HepG2 (cell line): ENCODE measurements around the gene SCAF4. TPM values are rescaled to one million over a fixed set of nuclear protein-coding genes. Genes with fewer than 3 reads are reported as not detected.

ENCODE experiments used
- EEA1 ChIP-seq: sonication (generic); formaldehyde crosslinking; IDR thresholded peaks from 2 replicates; pipeline ENCODE4 v1.5.1; 2020; ENCODE audit warnings: mild to moderate bottlenecking, missing genetic modification reagents, borderline replicate concordance
- GZF1 ChIP-seq: sonication (generic); formaldehyde crosslinking; IDR thresholded peaks from 2 replicates; pipeline ENCODE4 v1.5.1; 2020; ENCODE audit warnings: mild to moderate bottlenecking, missing genetic modification reagents
- HNRNPL ChIP-seq: fragments of 200-400 bp; formaldehyde crosslinking; IDR thresholded peaks from 2 replicates; pipeline ENCODE4 v1.6.1; 2017; ENCODE audit warnings: mild to moderate bottlenecking, low read depth, low read length
- KLF11 ChIP-seq: IDR thresholded peaks from 2 replicates; pipeline ENCODE4 v1.6.1; 2016; ENCODE audit warnings: missing compliant biosample characterization
- NR2F6 ChIP-seq, 2 experiments: IDR thresholded peaks; 2 replicates each; pipeline ENCODE4 v1.6.1; 2016; ENCODE audit warnings: antibody characterized with exemption in 1 of 2, mild to moderate bottlenecking in 1 of 2
- PHF8 ChIP-seq: sonication (generic); formaldehyde crosslinking; IDR thresholded peaks from 2 replicates; pipeline ENCODE4 v1.5.0; 2020; ENCODE audit warnings: missing genetic modification reagents
- REPIN1 ChIP-seq: sonication (generic); formaldehyde crosslinking; IDR thresholded peaks from 2 replicates; pipeline ENCODE4 v1.8.0; 2022; ENCODE audit warnings: missing genetic modification reagents, low read depth, mild to moderate bottlenecking, borderline replicate concordance
- ZFP90 ChIP-seq: sonication (generic); formaldehyde crosslinking; IDR thresholded peaks from 2 replicates; pipeline ENCODE4 v1.8.0; 2022; ENCODE audit warnings: missing genetic modification reagents, mild to moderate bottlenecking, inconsistent platforms, borderline replicate concordance
- ZNF557 ChIP-seq: sonication (generic); formaldehyde crosslinking; IDR thresholded peaks from 2 replicates; pipeline ENCODE4 v1.4.0; 2020; ENCODE audit warnings: missing genetic modification reagents
- ZSCAN21 ChIP-seq: sonication (generic); formaldehyde crosslinking; IDR thresholded peaks from 2 replicates; pipeline ENCODE4 v1.8.0; 2022; ENCODE audit warnings: mild to moderate bottlenecking, missing genetic modification reagents, moderate library complexity, borderline replicate concordance
- polyA plus RNA-seq, 8 experiments: library from polyadenylated mRNA; depleted of rRNA in 3 of 8; stranded (reverse) in 7 of 8; unstranded in 1 of 8; fragments of >200 nt; fragmentation: Illumina TruSeq in 4 of 8; extraction: Trizol in 4 of 8; gene quantifications; 2 replicates each; pipeline versions ENCODE4 v1.2.1 to v1.2.3, GENCODE V29; 2011 to 2016; ENCODE audit warnings: low read depth in 4 of 8, missing spikeins in 1 of 8, mixed read lengths in 1 of 8; ENCODE audit not compliant: insufficient read depth in 1 of 8
- total RNA-seq, 5 experiments: library from RNA; depleted of rRNA; stranded (reverse); fragments of >200 nt; fragmentation: Illumina TruSeq; extraction: Trizol; gene quantifications; 2 replicates each; pipeline ENCODE4 v1.2.3, GENCODE V29; 2016; ENCODE audit warnings: low read depth in 1 of 5
- TF ChIP-seq, protein P1 (sequence below): sonication (generic); formaldehyde crosslinking; IDR thresholded peaks from 2 replicates; pipeline ENCODE4 v1.4.0; 2020; ENCODE audit warnings: missing genetic modification reagents, borderline replicate concordance
- TF ChIP-seq, protein P2 (sequence below): sonication (generic); formaldehyde crosslinking; IDR thresholded peaks from 2 replicates; pipeline ENCODE4 v1.4.0; 2020; ENCODE audit warnings: missing genetic modification reagents
- TF ChIP-seq, protein P3 (sequence below): sonication (generic); formaldehyde crosslinking; IDR thresholded peaks from 2 replicates; pipeline ENCODE4 v1.8.1; 2023; ENCODE audit warnings: missing genetic modification reagents, mild to moderate bottlenecking, borderline replicate concordance
- TF ChIP-seq, protein P4 (sequence below): sonication (generic); formaldehyde crosslinking; IDR thresholded peaks from 2 replicates; pipeline ENCODE4 v1.5.1; 2020; ENCODE audit warnings: missing genetic modification reagents, mild to moderate bottlenecking, borderline replicate concordance
- TF ChIP-seq, protein P5 (sequence below): sonication (generic); formaldehyde crosslinking; IDR thresholded peaks from 2 replicates; pipeline ENCODE4 v1.5.0; 2020; ENCODE audit warnings: mild to moderate bottlenecking, missing genetic modification reagents
- TF ChIP-seq, protein P6 (sequence below): sonication (generic); formaldehyde crosslinking; IDR thresholded peaks from 2 replicates; pipeline ENCODE4 v1.5.0; 2020; ENCODE audit warnings: mild to moderate bottlenecking, missing genetic modification reagents, borderline replicate concordance

Gene SCAF4
- total and polyA plus RNA-seq, 2 of the 13 experiments (the other 11 are each of a cell fraction or from before 2014, with no cell fraction given): 9.1 to 11.5 TPM

DNA sequence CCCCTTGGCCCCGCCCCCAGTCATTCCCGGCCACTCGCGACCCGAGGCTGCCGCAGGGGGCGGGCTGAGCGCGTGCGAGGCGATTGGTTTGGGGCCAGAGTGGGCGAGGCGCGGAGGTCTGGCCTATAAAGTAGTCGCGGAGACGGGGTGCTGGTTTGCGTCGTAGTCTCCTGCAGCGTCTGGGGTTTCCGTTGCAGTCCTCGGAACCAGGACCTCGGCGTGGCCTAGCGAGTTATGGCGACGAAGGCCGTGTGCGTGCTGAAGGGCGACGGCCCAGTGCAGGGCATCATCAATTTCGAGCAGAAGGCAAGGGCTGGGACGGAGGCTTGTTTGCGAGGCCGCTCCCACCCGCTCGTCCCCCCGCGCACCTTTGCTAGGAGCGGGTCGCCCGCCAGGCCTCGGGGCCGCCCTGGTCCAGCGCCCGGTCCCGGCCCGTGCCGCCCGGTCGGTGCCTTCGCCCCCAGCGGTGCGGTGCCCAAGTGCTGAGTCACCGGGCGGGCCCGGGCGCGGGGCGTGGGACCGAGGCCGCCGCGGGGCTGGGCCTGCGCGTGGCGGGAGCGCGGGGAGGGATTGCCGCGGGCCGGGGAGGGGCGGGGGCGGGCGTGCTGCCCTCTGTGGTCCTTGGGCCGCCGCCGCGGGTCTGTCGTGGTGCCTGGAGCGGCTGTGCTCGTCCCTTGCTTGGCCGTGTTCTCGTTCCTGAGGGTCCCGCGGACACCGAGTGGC, 72.2 kb downstream of the SCAF4 start, which contains the start of gene SOD1 (continued):
- TF ChIP-seq, protein P1, sequence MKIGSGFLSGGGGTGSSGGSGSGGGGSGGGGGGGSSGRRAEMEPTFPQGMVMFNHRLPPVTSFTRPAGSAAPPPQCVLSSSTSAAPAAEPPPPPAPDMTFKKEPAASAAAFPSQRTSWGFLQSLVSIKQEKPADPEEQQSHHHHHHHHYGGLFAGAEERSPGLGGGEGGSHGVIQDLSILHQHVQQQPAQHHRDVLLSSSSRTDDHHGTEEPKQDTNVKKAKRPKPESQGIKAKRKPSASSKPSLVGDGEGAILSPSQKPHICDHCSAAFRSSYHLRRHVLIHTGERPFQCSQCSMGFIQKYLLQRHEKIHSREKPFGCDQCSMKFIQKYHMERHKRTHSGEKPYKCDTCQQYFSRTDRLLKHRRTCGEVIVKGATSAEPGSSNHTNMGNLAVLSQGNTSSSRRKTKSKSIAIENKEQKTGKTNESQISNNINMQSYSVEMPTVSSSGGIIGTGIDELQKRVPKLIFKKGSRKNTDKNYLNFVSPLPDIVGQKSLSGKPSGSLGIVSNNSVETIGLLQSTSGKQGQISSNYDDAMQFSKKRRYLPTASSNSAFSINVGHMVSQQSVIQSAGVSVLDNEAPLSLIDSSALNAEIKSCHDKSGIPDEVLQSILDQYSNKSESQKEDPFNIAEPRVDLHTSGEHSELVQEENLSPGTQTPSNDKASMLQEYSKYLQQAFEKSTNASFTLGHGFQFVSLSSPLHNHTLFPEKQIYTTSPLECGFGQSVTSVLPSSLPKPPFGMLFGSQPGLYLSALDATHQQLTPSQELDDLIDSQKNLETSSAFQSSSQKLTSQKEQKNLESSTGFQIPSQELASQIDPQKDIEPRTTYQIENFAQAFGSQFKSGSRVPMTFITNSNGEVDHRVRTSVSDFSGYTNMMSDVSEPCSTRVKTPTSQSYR (CRISPR knock-in tag): no peak
- peak; percentile 97 for TF ChIP-seq PHF8
- TF ChIP-seq, protein P2, sequence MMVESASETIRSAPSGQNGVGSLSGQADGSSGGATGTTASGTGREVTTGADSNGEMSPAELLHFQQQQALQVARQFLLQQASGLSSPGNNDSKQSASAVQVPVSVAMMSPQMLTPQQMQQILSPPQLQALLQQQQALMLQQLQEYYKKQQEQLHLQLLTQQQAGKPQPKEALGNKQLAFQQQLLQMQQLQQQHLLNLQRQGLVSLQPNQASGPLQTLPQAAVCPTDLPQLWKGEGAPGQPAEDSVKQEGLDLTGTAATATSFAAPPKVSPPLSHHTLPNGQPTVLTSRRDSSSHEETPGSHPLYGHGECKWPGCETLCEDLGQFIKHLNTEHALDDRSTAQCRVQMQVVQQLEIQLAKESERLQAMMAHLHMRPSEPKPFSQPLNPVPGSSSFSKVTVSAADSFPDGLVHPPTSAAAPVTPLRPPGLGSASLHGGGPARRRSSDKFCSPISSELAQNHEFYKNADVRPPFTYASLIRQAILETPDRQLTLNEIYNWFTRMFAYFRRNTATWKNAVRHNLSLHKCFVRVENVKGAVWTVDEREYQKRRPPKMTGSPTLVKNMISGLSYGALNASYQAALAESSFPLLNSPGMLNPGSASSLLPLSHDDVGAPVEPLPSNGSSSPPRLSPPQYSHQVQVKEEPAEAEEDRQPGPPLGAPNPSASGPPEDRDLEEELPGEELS (CRISPR knock-in tag): peak; percentile 49; the same call in 1 of the 2 replicates
- TF ChIP-seq, protein P3, sequence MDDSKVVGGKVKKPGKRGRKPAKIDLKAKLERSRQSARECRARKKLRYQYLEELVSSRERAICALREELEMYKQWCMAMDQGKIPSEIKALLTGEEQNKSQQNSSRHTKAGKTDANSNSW (CRISPR knock-in tag): peak; percentile 67; the same call in 1 of the 2 replicates
- peak; percentile 93 for TF ChIP-seq ZSCAN21 (CRISPR knock-in tag)
- TF ChIP-seq GZF1 (CRISPR knock-in tag): peak; percentile 84; the same call in 1 of the 2 replicates
- TF ChIP-seq KLF11 (CRISPR knock-in tag): peak; percentile 62; the same call in 1 of the 2 replicates
- TF ChIP-seq ZFP90: peak; percentile 87; the same call in 1 of the 2 replicates
- TF ChIP-seq ZNF557 (CRISPR knock-in tag): peak; percentile 91; the same call in 1 of the 2 replicates
- TF ChIP-seq, protein P4, sequence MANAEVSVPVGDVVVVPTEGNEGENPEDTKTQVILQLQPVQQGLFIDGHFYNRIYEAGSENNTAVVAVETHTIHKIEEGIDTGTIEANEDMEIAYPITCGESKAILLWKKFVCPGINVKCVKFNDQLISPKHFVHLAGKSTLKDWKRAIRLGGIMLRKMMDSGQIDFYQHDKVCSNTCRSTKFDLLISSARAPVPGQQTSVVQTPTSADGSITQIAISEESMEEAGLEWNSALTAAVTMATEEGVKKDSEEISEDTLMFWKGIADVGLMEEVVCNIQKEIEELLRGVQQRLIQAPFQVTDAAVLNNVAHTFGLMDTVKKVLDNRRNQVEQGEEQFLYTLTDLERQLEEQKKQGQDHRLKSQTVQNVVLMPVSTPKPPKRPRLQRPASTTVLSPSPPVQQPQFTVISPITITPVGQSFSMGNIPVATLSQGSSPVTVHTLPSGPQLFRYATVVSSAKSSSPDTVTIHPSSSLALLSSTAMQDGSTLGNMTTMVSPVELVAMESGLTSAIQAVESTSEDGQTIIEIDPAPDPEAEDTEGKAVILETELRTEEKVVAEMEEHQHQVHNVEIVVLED (CRISPR knock-in tag): peak; percentile 59; the same call in 1 of the 2 replicates
- 0 out of 2 replicates have a peak, but pooled peaks have one; percentile 72 for TF ChIP-seq REPIN1 (CRISPR knock-in tag)
- TF ChIP-seq NR2F6 (IDR thresholded peaks at IDR 0.05): no peak
- no peak for TF ChIP-seq NR2F6 (CRISPR knock-in tag; IDR thresholded peaks at IDR 0.05)
- peak; percentile 68; the same call in 1 of the 2 replicates for TF ChIP-seq HNRNPL
- TF ChIP-seq, protein P5, sequence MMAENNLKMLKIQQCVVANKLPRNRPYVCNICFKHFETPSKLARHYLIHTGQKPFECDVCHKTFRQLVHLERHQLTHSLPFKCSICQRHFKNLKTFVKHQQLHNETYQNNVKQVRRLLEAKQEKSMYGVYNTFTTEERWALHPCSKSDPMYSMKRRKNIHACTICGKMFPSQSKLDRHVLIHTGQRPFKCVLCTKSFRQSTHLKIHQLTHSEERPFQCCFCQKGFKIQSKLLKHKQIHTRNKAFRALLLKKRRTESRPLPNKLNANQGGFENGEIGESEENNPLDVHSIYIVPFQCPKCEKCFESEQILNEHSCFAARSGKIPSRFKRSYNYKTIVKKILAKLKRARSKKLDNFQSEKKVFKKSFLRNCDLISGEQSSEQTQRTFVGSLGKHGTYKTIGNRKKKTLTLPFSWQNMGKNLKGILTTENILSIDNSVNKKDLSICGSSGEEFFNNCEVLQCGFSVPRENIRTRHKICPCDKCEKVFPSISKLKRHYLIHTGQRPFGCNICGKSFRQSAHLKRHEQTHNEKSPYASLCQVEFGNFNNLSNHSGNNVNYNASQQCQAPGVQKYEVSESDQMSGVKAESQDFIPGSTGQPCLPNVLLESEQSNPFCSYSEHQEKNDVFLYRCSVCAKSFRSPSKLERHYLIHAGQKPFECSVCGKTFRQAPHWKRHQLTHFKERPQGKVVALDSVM (CRISPR knock-in tag): no peak; the same call in 1 of the 2 replicates
- TF ChIP-seq, protein P6, sequence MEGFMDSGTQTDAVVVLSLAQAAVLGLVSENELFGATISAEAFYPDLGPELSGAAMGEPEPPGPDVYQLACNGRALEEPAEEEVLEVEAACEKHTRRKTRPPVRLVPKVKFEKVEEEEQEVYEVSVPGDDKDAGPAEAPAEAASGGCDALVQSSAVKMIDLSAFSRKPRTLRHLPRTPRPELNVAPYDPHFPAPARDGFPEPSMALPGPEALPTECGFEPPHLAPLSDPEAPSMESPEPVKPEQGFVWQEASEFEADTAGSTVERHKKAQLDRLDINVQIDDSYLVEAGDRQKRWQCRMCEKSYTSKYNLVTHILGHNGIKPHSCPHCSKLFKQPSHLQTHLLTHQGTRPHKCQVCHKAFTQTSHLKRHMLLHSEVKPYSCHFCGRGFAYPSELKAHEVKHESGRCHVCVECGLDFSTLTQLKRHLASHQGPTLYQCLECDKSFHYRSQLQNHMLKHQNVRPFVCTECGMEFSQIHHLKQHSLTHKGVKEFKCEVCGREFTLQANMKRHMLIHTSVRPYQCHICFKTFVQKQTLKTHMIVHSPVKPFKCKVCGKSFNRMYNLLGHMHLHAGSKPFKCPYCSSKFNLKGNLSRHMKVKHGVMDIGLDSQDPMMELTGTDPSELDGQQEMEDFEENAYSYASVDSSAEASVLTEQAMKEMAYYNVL (CRISPR knock-in tag): peak; percentile 24; the same call in 1 of the 2 replicates
- TF ChIP-seq EEA1 (CRISPR knock-in tag): peak; percentile 91; the same call in 1 of the 2 replicates
